Measurements from ENCODE around the gene TRDMT1. TPM values are rescaled to one million over a fixed set of nuclear protein-coding genes. Genes with fewer than 3 reads are reported as not detected.

Gene TRDMT1
- total RNA-seq, 2 donors from 2014 or later, result 8.1 to 13.0 TPM

GRCh38 chr10:17229016-17229716, 27.7 kb upstream of the TRDMT1 start:
- 0 to 1% methylated on average over 25 to 68 of the region's 72 CpGs for WGBS, 2 experiments (ENCODE audit: insufficient coverage in 1 of 2, insufficient read length in 1 of 2)
- Histone ChIP-seq H3K9me3 (ENCODE audit: control insufficient read depth, low read length) (no peaks in the 10 kb centered on the region), H3K4me3 (ENCODE audit: low read length) (peak overlapping the region; percentile 93), H3K27ac (ENCODE audit: low read depth, low read length) (peak overlapping the region; percentile 99), H3K9ac (ENCODE audit: extremely low read depth, low read length, poor library complexity, severe bottlenecking) (peak overlapping the region; percentile 62), H3K36me3 (ENCODE audit: control insufficient read depth, insufficient read depth, low read length) (peaks cover 28% of the 10 kb centered on the region), H3K4me1 (ENCODE audit: control insufficient read depth, insufficient read depth, low read length) (no peaks in the 10 kb centered on the region), H3K27me3 (ENCODE audit: control insufficient read depth, insufficient read depth, low read length, poor library complexity, severe bottlenecking) (peaks cover 34% of the 10 kb centered on the region)
- peaks cover 11% of the 10 kb centered on the region for H3K4me1 Mint-ChIP-seq
- TF ChIP-seq, protein P1, sequence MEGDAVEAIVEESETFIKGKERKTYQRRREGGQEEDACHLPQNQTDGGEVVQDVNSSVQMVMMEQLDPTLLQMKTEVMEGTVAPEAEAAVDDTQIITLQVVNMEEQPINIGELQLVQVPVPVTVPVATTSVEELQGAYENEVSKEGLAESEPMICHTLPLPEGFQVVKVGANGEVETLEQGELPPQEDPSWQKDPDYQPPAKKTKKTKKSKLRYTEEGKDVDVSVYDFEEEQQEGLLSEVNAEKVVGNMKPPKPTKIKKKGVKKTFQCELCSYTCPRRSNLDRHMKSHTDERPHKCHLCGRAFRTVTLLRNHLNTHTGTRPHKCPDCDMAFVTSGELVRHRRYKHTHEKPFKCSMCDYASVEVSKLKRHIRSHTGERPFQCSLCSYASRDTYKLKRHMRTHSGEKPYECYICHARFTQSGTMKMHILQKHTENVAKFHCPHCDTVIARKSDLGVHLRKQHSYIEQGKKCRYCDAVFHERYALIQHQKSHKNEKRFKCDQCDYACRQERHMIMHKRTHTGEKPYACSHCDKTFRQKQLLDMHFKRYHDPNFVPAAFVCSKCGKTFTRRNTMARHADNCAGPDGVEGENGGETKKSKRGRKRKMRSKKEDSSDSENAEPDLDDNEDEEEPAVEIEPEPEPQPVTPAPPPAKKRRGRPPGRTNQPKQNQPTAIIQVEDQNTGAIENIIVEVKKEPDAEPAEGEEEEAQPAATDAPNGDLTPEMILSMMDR (conservative IDR thresholded peaks at IDR 0.05), result no peak
- H3K27ac Mint-ChIP-seq, result no peak overlapping the region
- H3K9me3 Mint-ChIP-seq, result no peaks in the 10 kb centered on the region
- H3K4me3 Mint-ChIP-seq, result peak overlapping the region; percentile 79
- H3K27me3 Mint-ChIP-seq (ENCODE audit: insufficient read depth), result peaks cover 62% of the 10 kb centered on the region
- peak; percentile 85 for DNase-seq
- H3K36me3 Mint-ChIP-seq (ENCODE audit: low read depth), result peaks cover 4% of the 10 kb centered on the region

- Histone ChIP-seq H3K4me3 (ENCODE audit: low read length) (peak within 1 kb of the TSS; percentile 93), H3K9ac (ENCODE audit: extremely low read depth, low read length, poor library complexity, severe bottlenecking) (peak within 1 kb of the TSS; percentile 52), H3K27ac (ENCODE audit: low read depth, low read length) (peak within 1 kb of the TSS; percentile 99), H3K9me3 (ENCODE audit: control insufficient read depth, low read length) (no peaks in the 10 kb centered on the region), H3K36me3 (ENCODE audit: control insufficient read depth, insufficient read depth, low read length) (peaks cover 22% of the 10 kb centered on the region), H3K4me1 (ENCODE audit: control insufficient read depth, insufficient read depth, low read length) (no peaks in the 10 kb centered on the region), H3K27me3 (ENCODE audit: control insufficient read depth, insufficient read depth, low read length, poor library complexity, severe bottlenecking) (peaks cover 34% of the 10 kb centered on the region)
- TF ChIP-seq, protein P1 (conservative IDR thresholded peaks at IDR 0.05), result no peak
- H3K9me3 Mint-ChIP-seq, result no peaks in the 10 kb centered on the region
- H3K27me3 Mint-ChIP-seq (ENCODE audit: insufficient read depth), result peaks cover 64% of the 10 kb centered on the region
- DNase-seq, result peak; percentile 93
- H3K4me1 Mint-ChIP-seq, result peaks cover 11% of the 10 kb centered on the region
- H3K4me3 Mint-ChIP-seq, result peak within 1 kb of the TSS; percentile 79
- WGBS, 2 experiments (ENCODE audit: insufficient coverage in 1 of 2, insufficient read length in 1 of 2), result 0 to 1% methylated on average over 20 to 77 of the region's 77 CpGs
- no peak within 1 kb of the TSS for H3K27ac Mint-ChIP-seq
- peaks cover 2% of the 10 kb centered on the region for H3K36me3 Mint-ChIP-seq (ENCODE audit: low read depth)
These were observed 26.9 kb upstream of the TRDMT1 start, which contains the start of gene VIM for GRCh38 chr10:17228091-17229015. Gene VIM (plus strand): TSS chr10:17228241. CDS start chr10:17229423, 1,182 bp downstream.

DNA sequence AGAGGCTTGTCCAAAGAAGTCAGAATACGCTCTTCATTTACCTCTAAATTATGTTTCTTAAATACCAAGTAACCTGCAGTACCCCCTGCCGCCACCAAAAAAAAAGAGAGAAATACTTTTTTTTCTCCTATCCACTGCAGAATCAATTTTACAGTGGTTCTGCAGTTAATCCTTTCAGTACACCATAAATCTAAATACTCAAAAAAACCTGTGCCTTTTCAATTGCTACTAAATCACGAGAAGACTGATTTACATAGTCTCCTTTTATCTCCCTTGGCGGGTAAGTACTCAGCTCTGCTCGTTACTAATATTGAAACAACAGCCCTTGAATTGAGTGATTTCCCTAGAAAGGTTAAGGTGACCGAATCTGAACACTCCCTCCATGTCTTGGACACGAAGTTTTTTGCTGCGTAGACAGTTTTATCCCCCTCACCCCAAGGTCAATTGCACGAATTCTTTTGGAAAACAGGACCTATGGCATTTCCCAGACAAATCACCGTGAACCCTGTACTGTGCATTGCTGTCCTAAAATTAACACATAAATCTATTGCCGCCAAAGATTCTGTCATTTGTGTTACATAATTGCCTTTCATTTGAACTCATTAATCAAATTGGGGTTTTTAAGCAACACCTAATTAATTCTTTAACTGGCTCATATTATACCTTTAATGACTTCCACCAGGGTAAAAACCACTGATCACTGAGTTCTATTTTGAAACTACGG, 26.1 kb upstream of the TRDMT1 start:
- TF ChIP-seq, protein P1 (conservative IDR thresholded peaks at IDR 0.05), result peak; percentile 77
- H3K4me3 Mint-ChIP-seq, result peak overlapping the region; percentile 79
- Histone ChIP-seq H3K27me3 (ENCODE audit: control insufficient read depth, insufficient read depth, low read length, poor library complexity, severe bottlenecking) (peaks cover 34% of the 10 kb centered on the region), H3K9me3 (ENCODE audit: control insufficient read depth, low read length) (no peaks in the 10 kb centered on the region), H3K4me1 (ENCODE audit: control insufficient read depth, insufficient read depth, low read length) (no peaks in the 10 kb centered on the region), H3K4me3 (ENCODE audit: low read length) (peak overlapping the region; percentile 75), H3K27ac (ENCODE audit: low read depth, low read length) (peak overlapping the region; percentile 99), H3K36me3 (ENCODE audit: control insufficient read depth, insufficient read depth, low read length) (peaks cover 17% of the 10 kb centered on the region), H3K9ac (ENCODE audit: extremely low read depth, low read length, poor library complexity, severe bottlenecking) (peak overlapping the region; percentile 52)
- no peaks in the 10 kb centered on the region for H3K9me3 Mint-ChIP-seq
- H3K36me3 Mint-ChIP-seq (ENCODE audit: low read depth), result no peaks in the 10 kb centered on the region
- no peak overlapping the region for H3K27ac Mint-ChIP-seq
- 8 to 20% methylated on average over 10 to 12 of the region's 12 CpGs for WGBS, 2 experiments (ENCODE audit: insufficient coverage in 1 of 2, insufficient read length in 1 of 2)
- no peak for DNase-seq
- peaks cover 11% of the 10 kb centered on the region for H3K4me1 Mint-ChIP-seq
- H3K27me3 Mint-ChIP-seq (ENCODE audit: insufficient read depth), result peaks cover 66% of the 10 kb centered on the region
